A549 (cell line): ENCODE results near the gene SMIM21. TPM values are rescaled to one million over a fixed set of nuclear protein-coding genes. Genes with fewer than 3 reads are reported as not detected.
A peak's percentile ranks its signal among the peaks of the same experiment; 100 is the strongest.

Experiments
- ATAC-seq, 2 experiments: fragments of 200-7000 bp in 1 of 2; fragments of >200 bp in 1 of 2; cut with Nextera tagmentation in 1 of 2; cut with Tn5 transposase in 1 of 2; 3 replicates each; pipeline versions ENCODE4 v1.8.0 to v1.9.1; 2018 to 2020; ENCODE audit warnings: mild to moderate bottlenecking in 1 of 2, moderate library complexity in 1 of 2
- CTCF ChIA-PET: fragments of 300-600 bp; sonication (Branson Sonifier 250); formaldehyde crosslinking; extraction: SDS; loops from one replicate; lab custom pipeline; 2021; ENCODE audit warnings: antibody characterized with exemption, inconsistent platforms; lab: Yijun Ruan, JAX
- POLR2A ChIA-PET: fragments of 350-600 bp; formaldehyde crosslinking; extraction: SDS; loops from one replicate; lab custom pipeline; 2021; ENCODE audit warnings: antibody characterized with exemption, inconsistent platforms; lab: Yijun Ruan, JAX
- DNase-seq, 2 experiments: peaks; one replicate each; pipeline versions ENCODE4 v3.0.0 to v3.0.0-alpha.2; 2011 to 2016; ENCODE audit warnings: low read depth in 1 of 2, low spot score in 1 of 2
- FAIRE-seq: peaks from 2 replicates; lab custom pipeline; 2011; peaks lifted over from hg19 to GRCh38; lab: Jason Lieb, UNC
- H3K27ac ChIP-seq, 2 experiments: fragments of >200 bp; sonication (Bioruptor Twin); formaldehyde crosslinking; 3 replicates each; pipeline ENCODE4 v1.5.1; 2016 to 2017
- H3K4me1 ChIP-seq: fragments of >200 bp; sonication (Bioruptor Twin); formaldehyde crosslinking; 3 replicates; pipeline ENCODE4 v1.6.1; 2016
- H3K4me2 ChIP-seq: fragments of >200 bp; sonication (Bioruptor Twin); formaldehyde crosslinking; 3 replicates; pipeline ENCODE4 v1.6.1; 2016
- H3K4me3 ChIP-seq: fragments of >200 bp; sonication (Bioruptor Twin); formaldehyde crosslinking; 3 replicates; pipeline ENCODE4 v1.5.1; 2016
- H3K9me3 ChIP-seq: fragments of >200 bp; sonication (Bioruptor Twin); formaldehyde crosslinking; 3 replicates; pipeline ENCODE4 v1.6.1; 2016
- BCL3 ChIP-seq: fragments of >200 bp; sonication (Bioruptor Twin); formaldehyde crosslinking; IDR thresholded peaks from 3 replicates; pipeline ENCODE4 v1.6.1; 2016
- CBX2 ChIP-seq: fragments of 200-600 bp; sonication (generic); IDR thresholded peaks from 2 replicates; pipeline ENCODE4 v1.6.1; 2016; ENCODE audit warnings: low read depth, mild to moderate bottlenecking, borderline replicate concordance
- CEBPB ChIP-seq, 2 experiments: fragments of >200 bp in 1 of 2; sonication (Bioruptor Twin) in 1 of 2; formaldehyde crosslinking in 1 of 2; IDR thresholded peaks; 2 replicates each; pipeline ENCODE4 v1.6.1; 2012 to 2016
- CHD2 ChIP-seq: fragments of 150-350 bp; IDR thresholded peaks from 2 replicates; pipeline ENCODE4 v1.6.1; 2014; ENCODE audit warnings: low read length; ENCODE audit not compliant: partially characterized antibody
- EHF ChIP-seq: fragments of 250-450 bp; sonication (Bioruptor Pico); IDR thresholded peaks from 2 replicates; pipeline ENCODE4 v1.5.0; 2020; ENCODE audit warnings: mild to moderate bottlenecking
- FOSB ChIP-seq: fragments of 250-450 bp; sonication (Bioruptor Pico); IDR thresholded peaks from 2 replicates; pipeline ENCODE4 v1.5.0; 2020; ENCODE audit warnings: mild to moderate bottlenecking, moderate library complexity
- FOSL2 ChIP-seq, 2 experiments: fragments of 450-650 bp in 1 of 2; fragments of >200 bp in 1 of 2; sonication (Bioruptor Twin) in 1 of 2; formaldehyde crosslinking; IDR thresholded peaks; 2 replicates each; pipeline versions ENCODE4 v1.5.0 to v1.6.1; 2016 to 2020; ENCODE audit warnings: mild to moderate bottlenecking in 1 of 2, moderate library complexity in 1 of 2
- FOXS1 ChIP-seq: fragments of 250-450 bp; sonication (Bioruptor Pico); IDR thresholded peaks from 2 replicates; pipeline ENCODE4 v1.5.0; 2020; ENCODE audit warnings: mild to moderate bottlenecking, moderate library complexity
- HDAC2 ChIP-seq: fragments of 200-600 bp; sonication (generic); IDR thresholded peaks from 2 replicates; pipeline ENCODE4 v1.6.1; 2016
- HOXA7 ChIP-seq: fragments of 250-450 bp; sonication (Bioruptor Pico); IDR thresholded peaks from 2 replicates; pipeline ENCODE4 v1.5.0; 2020; ENCODE audit warnings: mild to moderate bottlenecking, moderate library complexity
- HOXB5 ChIP-seq: fragments of 250-450 bp; sonication (Bioruptor Pico); IDR thresholded peaks from 2 replicates; pipeline ENCODE4 v1.5.0; 2020; ENCODE audit warnings: mild to moderate bottlenecking, moderate library complexity
- JUNB ChIP-seq: fragments of >200 bp; sonication (Bioruptor Twin); formaldehyde crosslinking; IDR thresholded peaks from 2 replicates; pipeline ENCODE4 v1.6.1; 2016
- KDM1A ChIP-seq: fragments of 200-600 bp; sonication (generic); IDR thresholded peaks from 2 replicates; pipeline ENCODE4 v1.6.1; 2016; ENCODE audit warnings: low read depth, mild to moderate bottlenecking
- KDM5A ChIP-seq: fragments of 200-600 bp; sonication (generic); IDR thresholded peaks from 2 replicates; pipeline ENCODE4 v1.6.1; 2016; ENCODE audit warnings: antibody characterized with exemption, mild to moderate bottlenecking
- MAFK ChIP-seq: fragments of 450-650 bp; IDR thresholded peaks from 2 replicates; pipeline ENCODE4 v1.6.1; 2014; ENCODE audit not compliant: partially characterized antibody
- MAX ChIP-seq: IDR thresholded peaks from 2 replicates; pipeline ENCODE4 v1.6.1; 2012
- MYC ChIP-seq: IDR thresholded peaks from 2 replicates; pipeline ENCODE4 v1.6.1; 2012; ENCODE audit warnings: mild to moderate bottlenecking, inconsistent platforms, low read length, improper control_type of control experiment, borderline replicate concordance
- PBX3 ChIP-seq: IDR thresholded peaks from 2 replicates; pipeline ENCODE4 v1.6.1; 2012
- PHF8 ChIP-seq: fragments of 200-600 bp; sonication (generic); IDR thresholded peaks from 2 replicates; pipeline ENCODE4 v1.6.1; 2016; ENCODE audit warnings: low read depth, mild to moderate bottlenecking, antibody characterized with exemption, moderate library complexity, borderline replicate concordance
- RAD21 ChIP-seq, 2 experiments: fragments of >200 bp in 1 of 2; sonication (Bioruptor Twin) in 1 of 2; formaldehyde crosslinking in 1 of 2; IDR thresholded peaks in 1 of 2; conservative IDR thresholded peaks in 1 of 2; 2 replicates in 1 of 2; 3 replicates in 1 of 2; pipeline ENCODE4 v1.6.1; 2012 to 2018; ENCODE audit warnings: inconsistent platforms in 1 of 2
- RARB ChIP-seq: fragments of 250-450 bp; sonication (Bioruptor Pico); IDR thresholded peaks from 2 replicates; pipeline ENCODE4 v1.8.0; 2021; ENCODE audit warnings: mild to moderate bottlenecking, moderate library complexity
- RCOR1 ChIP-seq: fragments of 150-350 bp; IDR thresholded peaks from 2 replicates; pipeline ENCODE4 v1.6.1; 2014; ENCODE audit warnings: antibody characterized with exemption, low read length, low read depth
- TP53 ChIP-seq: fragments of 250-450 bp; sonication (Bioruptor Pico); IDR thresholded peaks from 2 replicates; pipeline ENCODE4 v1.5.0; 2021; ENCODE audit warnings: mild to moderate bottlenecking, moderate library complexity
- ZFP36 ChIP-seq: fragments of 450-650 bp; IDR thresholded peaks from 2 replicates; pipeline ENCODE4 v1.6.1; 2014; ENCODE audit warnings: borderline replicate concordance; ENCODE audit not compliant: partially characterized antibody
- ZNF302 ChIP-seq: fragments of 250-450 bp; sonication (Bioruptor Pico); IDR thresholded peaks from 2 replicates; pipeline ENCODE4 v1.9.0; 2021; ENCODE audit warnings: inconsistent platforms, mild to moderate bottlenecking, moderate library complexity
- WGBS: methylation state at CpG from one replicate; pipeline ENCODE4 v1.1.6; 2017; ENCODE audit errors: missing lambda C conversion rate; 5-methylcytosine and 5-hydroxymethylcytosine counted together
- polyA plus RNA-seq, 4 experiments: library from polyadenylated mRNA; depleted of rRNA in 3 of 4; stranded (reverse); fragments of >200 nt; fragmentation: RNase III in 1 of 4; extraction: RNeasy Plus Mini Kit Qiagen cat#74134 plus additional on column Dnase treatment in 1 of 4; gene quantifications; 2 replicates in 3 of 4; 3 replicates in 1 of 4; pipeline ENCODE4 v1.2.3, GENCODE V29; 2011 to 2017

Gene SMIM21
- polyA plus RNA-seq, 2 of the 4 experiments (the other 2 are of a cell fraction) = not detected

DNA sequence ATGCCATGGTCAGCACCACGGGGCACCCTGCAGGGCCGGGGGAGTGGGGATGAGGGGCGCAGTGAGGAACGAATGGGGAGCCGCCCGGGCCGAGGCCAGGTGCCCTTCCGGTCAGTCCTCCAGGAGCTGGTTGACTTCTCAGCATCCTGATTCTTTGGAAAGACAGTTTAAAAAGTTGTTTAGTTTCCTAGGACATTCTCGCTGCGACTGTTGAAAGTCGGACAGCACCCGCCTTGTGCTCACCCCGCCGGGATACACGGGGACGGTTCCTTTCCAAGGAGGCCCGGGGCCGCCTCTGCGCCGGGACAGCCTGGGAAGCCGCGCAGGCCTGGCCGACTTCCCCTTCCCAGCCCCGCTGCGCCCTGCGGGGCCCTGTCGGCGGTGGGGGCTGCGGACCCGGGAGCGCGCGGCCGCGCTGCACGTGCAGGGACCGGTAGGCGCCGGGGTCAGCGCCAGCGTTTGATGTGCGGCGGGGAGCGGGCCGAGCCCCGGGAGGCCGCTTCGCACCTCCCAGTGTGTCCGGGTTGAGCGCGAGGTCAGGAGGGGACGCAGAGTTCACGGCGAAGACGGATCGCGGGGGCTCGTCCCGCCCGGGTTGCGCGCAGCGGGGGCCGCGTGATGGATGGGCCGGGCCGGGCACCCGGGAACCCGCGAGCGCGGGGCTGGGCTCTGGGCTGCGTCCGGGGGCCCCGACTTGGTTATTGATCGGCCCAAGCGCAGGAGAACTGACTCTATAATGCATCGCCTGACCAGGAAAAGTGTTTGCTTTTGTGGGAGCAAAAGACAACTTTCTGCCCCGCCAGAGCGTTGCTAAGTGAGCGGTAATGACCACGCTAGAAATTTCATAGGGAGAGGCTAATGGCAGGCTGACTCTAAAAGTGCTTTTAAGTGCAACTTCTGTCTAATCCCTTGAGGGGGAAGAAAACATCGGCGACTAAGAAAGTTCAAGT lies 28.0 kb upstream of the SMIM21 start (continued):
- no peak for TF ChIP-seq TP53 (CRISPR knock-in tag)

GRCh38 chr18:75454022-75454795 lies 26.7 kb upstream of the SMIM21 start:
- Histone ChIP-seq H3K4me2 (no peak overlapping the region), H3K9me3 (0 out of 3 replicates have a peak, but pooled peaks cover 3% of the 10 kb centered on the region), H3K4me1 (no peaks in the 10 kb centered on the region), H3K27ac (no peak overlapping the region), H3K4me3 (no peak overlapping the region)
- ATAC-seq (no peak), DNase-seq (no peak), FAIRE-seq (no peak)
- POLR2A ChIA-PET = no interaction called here
- WGBS = 64% methylated on average over 14 of the region's 14 CpGs
- TF ChIP-seq ZNF302 = no peak
- TF ChIP-seq HOXB5 = no peak
- TF ChIP-seq BCL3 = no peak
- no peak for TF ChIP-seq HDAC2
- TF ChIP-seq MAFK = peak; percentile 66
- no peak for TF ChIP-seq RAD21 (conservative IDR thresholded peaks at IDR 0.05 in 1 of 2, IDR thresholded peaks at IDR 0.05 in 1 of 2)
- TF ChIP-seq PHF8 = no peak
- no peak for TF ChIP-seq KDM5A
- CTCF ChIA-PET = no interaction called here

DNA sequence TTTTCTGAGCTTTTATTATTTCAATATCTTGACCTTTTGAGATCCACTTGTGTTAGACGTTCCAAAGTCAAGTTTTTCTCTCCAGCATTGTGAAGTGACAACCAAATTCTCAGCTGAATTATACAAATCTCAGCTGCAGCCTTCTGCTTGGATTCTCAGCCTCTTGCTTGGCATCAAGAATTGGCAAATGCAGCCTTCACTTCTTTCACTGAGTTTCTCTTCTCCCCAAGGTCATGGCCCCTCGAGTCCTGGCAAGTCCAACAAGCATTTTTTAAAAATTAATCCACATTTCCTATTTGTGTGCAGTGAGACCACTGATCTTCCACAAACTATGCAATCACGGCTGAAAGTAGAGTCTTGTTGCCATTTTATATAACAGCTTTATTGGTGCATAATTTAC lies 23.4 kb upstream of the SMIM21 start:
- Histone ChIP-seq H3K4me3 (no peak overlapping the region), H3K4me2 (no peak overlapping the region), H3K9me3 (no peaks in the 10 kb centered on the region), H3K27ac (no peak overlapping the region), H3K4me1 (no peaks in the 10 kb centered on the region)
- TF ChIP-seq RARB (no peak), FOSB (CRISPR knock-in tag) (no peak), RAD21 (conservative IDR thresholded peaks at IDR 0.05 in 1 of 2, IDR thresholded peaks at IDR 0.05 in 1 of 2) (no peak), BCL3 (no peak), EHF (CRISPR knock-in tag) (no peak), PBX3 (no peak)
- CTCF ChIA-PET = no interaction called here
- POLR2A ChIA-PET = no interaction called here
- DNase-seq (no peak), FAIRE-seq (no peak), ATAC-seq (no peak)
- WGBS = 7% methylated on average over 3 of the region's 3 CpGs

GRCh38 chr18:75441896-75442295 lies 14.4 kb upstream of the SMIM21 start:
- Histone ChIP-seq H3K27ac (no peak overlapping the region), H3K4me1 (no peaks in the 10 kb centered on the region), H3K4me3 (no peak overlapping the region), H3K9me3 (no peaks in the 10 kb centered on the region), H3K4me2 (no peak overlapping the region)
- ATAC-seq (no peak), DNase-seq (no peak), FAIRE-seq (no peak)
- WGBS = 45% methylated on average over 5 of the region's 5 CpGs
- CTCF ChIA-PET = interaction anchor here (1.2 kb wide), 2 partner anchors 15 to 38 kb away, joined by 3 to 4 read pairs; no protein-coding TSS in a partner anchor
- POLR2A ChIA-PET = interaction anchor here (0.6 kb wide), 1 partner anchor 231 kb away, joined by 5 read pairs; the partner anchor contains the start of gene TSHZ1
- TF ChIP-seq FOSB (CRISPR knock-in tag) (no peak), JUNB (no peak), EHF (CRISPR knock-in tag) (no peak), ZNF302 (no peak), ZFP36 (no peak), PHF8 (no peak), FOSL2 (IDR thresholded peaks at IDR 0.05) (no peak), FOSL2 (CRISPR knock-in tag; IDR thresholded peaks at IDR 0.05) (no peak), HDAC2 (no peak), CBX2 (no peak), HOXA7 (CRISPR knock-in tag) (no peak), MYC (no peak), KDM1A (no peak), CHD2 (no peak), MAX (no peak), FOXS1 (CRISPR knock-in tag) (no peak), RCOR1 (no peak), CEBPB (IDR thresholded peaks at IDR 0.05) (no peak)
